Nephron (organoid): ENCODE data around the gene PKNOX2.
"Not testable (repeated sequence)": the region's sequence is repeated elsewhere in the genome, so short reads cannot be mapped to it uniquely, and the experiment has no call there.

Source experiments
- H3K27ac Mint-ChIP-seq, 3 experiments: 2 replicates each; pipeline ENCODE4 v1.8.0; 2020; ENCODE audit warnings: mixed read lengths in 3 of 3, mild to moderate bottlenecking in 2 of 3, moderate library complexity in 1 of 3
- H3K27me3 Mint-ChIP-seq: 2 replicates; pipeline ENCODE4 v1.8.0; 2021; ENCODE audit warnings: low read depth, mild to moderate bottlenecking, moderate library complexity, mixed read lengths
- H3K36me3 Mint-ChIP-seq: 2 replicates; pipeline ENCODE4 v1.8.0; 2020; ENCODE audit warnings: low read depth, mixed read lengths
- H3K4me1 Mint-ChIP-seq: 2 replicates; pipeline ENCODE4 v1.8.0; 2020; ENCODE audit warnings: mixed read lengths
- H3K4me3 Mint-ChIP-seq, 3 experiments: 2 replicates each; pipeline ENCODE4 v1.8.0; 2020; ENCODE audit warnings: mild to moderate bottlenecking in 3 of 3, mixed read lengths in 3 of 3, moderate library complexity in 2 of 3
- H3K9me3 Mint-ChIP-seq: 2 replicates; pipeline ENCODE4 v1.8.0; 2020; ENCODE audit warnings: mixed read lengths
- TF ChIP-seq, protein P1 (sequence below), 3 experiments: fragments of 200-600 bp; sonication (generic); IDR thresholded peaks; one replicate each; pipeline ENCODE4 v1.5.0; 2021; ENCODE audit warnings: antibody characterized with exemption in 3 of 3; ENCODE audit not compliant: unreplicated experiment in 3 of 3

PKNOX2 gene

DNA sequence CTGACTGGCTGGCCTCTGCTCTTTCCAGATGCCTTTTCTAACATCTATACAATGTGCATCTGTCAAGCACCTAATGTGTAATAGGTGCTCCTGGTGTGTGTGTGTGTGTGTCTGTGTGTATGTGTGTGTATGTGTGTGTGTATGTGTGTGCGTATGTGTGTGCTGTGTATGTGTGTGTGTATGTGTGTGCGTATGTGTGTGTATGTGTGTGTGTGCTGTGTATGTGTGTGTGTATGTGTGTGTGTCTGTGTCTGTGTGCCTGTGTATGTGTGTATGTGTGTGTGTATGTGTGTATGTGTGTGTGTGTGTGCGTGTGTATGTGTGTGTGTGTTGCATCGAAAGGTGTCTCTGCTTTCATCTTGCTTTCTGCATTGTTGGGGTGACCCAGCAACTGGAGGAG, 57.9 kb downstream of the PKNOX2 start:
- Mint-ChIP-seq H3K4me1 (peaks cover 90% of the 10 kb centered on the region), H3K27ac (peak overlapping the region; percentile 37 to 84 (median 73)), H3K36me3 (no peaks in the 10 kb centered on the region), H3K4me3 (no peak overlapping the region), H3K27me3 (peaks cover 3% of the 10 kb centered on the region), H3K9me3 (no peaks in the 10 kb centered on the region)
- TF ChIP-seq, protein P1, sequence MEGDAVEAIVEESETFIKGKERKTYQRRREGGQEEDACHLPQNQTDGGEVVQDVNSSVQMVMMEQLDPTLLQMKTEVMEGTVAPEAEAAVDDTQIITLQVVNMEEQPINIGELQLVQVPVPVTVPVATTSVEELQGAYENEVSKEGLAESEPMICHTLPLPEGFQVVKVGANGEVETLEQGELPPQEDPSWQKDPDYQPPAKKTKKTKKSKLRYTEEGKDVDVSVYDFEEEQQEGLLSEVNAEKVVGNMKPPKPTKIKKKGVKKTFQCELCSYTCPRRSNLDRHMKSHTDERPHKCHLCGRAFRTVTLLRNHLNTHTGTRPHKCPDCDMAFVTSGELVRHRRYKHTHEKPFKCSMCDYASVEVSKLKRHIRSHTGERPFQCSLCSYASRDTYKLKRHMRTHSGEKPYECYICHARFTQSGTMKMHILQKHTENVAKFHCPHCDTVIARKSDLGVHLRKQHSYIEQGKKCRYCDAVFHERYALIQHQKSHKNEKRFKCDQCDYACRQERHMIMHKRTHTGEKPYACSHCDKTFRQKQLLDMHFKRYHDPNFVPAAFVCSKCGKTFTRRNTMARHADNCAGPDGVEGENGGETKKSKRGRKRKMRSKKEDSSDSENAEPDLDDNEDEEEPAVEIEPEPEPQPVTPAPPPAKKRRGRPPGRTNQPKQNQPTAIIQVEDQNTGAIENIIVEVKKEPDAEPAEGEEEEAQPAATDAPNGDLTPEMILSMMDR (IDR thresholded peaks at IDR 0.05; ENCODE audit: unreplicated experiment in 3 of 3) = no peak

DNA sequence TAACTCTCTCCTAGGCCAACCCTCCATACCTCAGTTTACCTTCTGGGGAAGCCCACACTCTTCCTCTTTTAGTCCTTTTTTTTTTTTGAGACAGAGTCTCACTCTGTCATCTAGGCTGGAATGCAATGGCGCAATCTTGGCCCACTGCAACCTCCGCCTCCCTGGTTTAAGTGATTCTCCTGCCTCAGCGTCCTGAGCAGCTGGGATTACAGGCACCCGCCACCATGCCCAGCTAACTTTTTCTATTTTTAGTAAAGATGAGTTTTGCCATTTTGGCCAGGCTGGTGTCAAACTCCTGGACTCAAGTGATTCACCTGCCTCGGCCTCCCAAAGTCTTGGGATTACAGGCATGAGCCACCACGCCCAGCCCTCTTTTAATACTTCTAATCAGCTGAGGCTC, 58.6 kb downstream of the PKNOX2 start:
- Mint-ChIP-seq H3K4me1 (peaks cover 88% of the 10 kb centered on the region), H3K27ac (peak overlapping the region; percentile 37 to 86 (median 77))
- not testable (repeated sequence) for H3K4me3 Mint-ChIP-seq, H3K9me3 Mint-ChIP-seq, H3K36me3 Mint-ChIP-seq, H3K27me3 Mint-ChIP-seq

- no peaks in the 10 kb centered on the region for H3K9me3 Mint-ChIP-seq
- peak overlapping the region in 1 of 3 experiments; percentile 29 for H3K4me3 Mint-ChIP-seq
- H3K27me3 Mint-ChIP-seq = peaks cover 10% of the 10 kb centered on the region
- TF ChIP-seq, protein P1 (IDR thresholded peaks at IDR 0.05; ENCODE audit: unreplicated experiment in 3 of 3) = no peak
- no peaks in the 10 kb centered on the region for H3K36me3 Mint-ChIP-seq
- peak overlapping the region; percentile 37 to 86 (median 77) for H3K27ac Mint-ChIP-seq
- peaks cover 89% of the 10 kb centered on the region for H3K4me1 Mint-ChIP-seq
Observed at GRCh38 chr11:125223901-125224361, 59.4 kb downstream of the PKNOX2 start.

DNA sequence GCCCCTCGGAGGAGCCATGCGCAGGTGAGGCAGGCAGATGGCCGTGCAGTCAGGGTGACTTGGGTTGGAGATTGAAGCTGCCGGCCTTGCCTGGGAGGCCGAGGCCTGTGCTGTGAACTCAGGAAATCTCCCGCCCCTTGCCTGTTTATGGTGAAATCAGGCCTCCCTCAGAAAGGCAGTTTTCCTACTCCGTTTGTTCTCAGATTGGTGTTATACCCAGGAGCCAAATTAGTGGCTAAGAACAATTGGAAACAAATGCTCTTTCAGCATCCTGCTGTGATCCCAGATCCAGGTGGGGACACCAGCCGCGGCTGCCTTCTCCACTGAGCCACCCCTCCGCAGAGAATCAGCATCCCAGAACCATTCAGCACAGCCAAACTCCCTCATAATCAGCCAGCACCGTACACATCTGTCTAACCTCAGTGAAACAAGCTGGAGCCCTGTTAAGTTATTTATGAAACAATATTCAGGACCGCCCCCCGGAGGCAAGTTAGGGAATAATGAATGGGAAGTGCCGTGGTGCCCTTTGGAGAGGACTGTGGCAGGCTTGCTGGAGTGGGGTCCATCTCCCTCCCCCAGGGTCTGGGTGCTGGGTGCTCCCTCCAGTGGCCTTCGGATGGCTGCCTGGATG, 60.0 kb downstream of the PKNOX2 start:
- H3K9me3 Mint-ChIP-seq = no peaks in the 10 kb centered on the region
- H3K27me3 Mint-ChIP-seq = peaks cover 10% of the 10 kb centered on the region
- H3K27ac Mint-ChIP-seq = peak overlapping the region; percentile 37 to 80 (median 70)
- H3K36me3 Mint-ChIP-seq = no peaks in the 10 kb centered on the region
- H3K4me1 Mint-ChIP-seq = peaks cover 88% of the 10 kb centered on the region
- peak overlapping the region in 2 of 3 experiments; percentile 11 to 25 for H3K4me3 Mint-ChIP-seq
- TF ChIP-seq, protein P1 (IDR thresholded peaks at IDR 0.05; ENCODE audit: unreplicated experiment in 3 of 3) = peak; percentile 14 to 36 (median 33)

- no peaks in the 10 kb centered on the region for H3K9me3 Mint-ChIP-seq
- TF ChIP-seq, protein P1 (IDR thresholded peaks at IDR 0.05; ENCODE audit: unreplicated experiment in 3 of 3) = no peak
- H3K27me3 Mint-ChIP-seq = peaks cover 13% of the 10 kb centered on the region
- peak overlapping the region; percentile 29 to 66 (median 43) for H3K27ac Mint-ChIP-seq
- H3K36me3 Mint-ChIP-seq = no peaks in the 10 kb centered on the region
- H3K4me3 Mint-ChIP-seq = no peak overlapping the region
- peaks cover 79% of the 10 kb centered on the region for H3K4me1 Mint-ChIP-seq
Observed at GRCh38 chr11:125225401-125225800, 60.9 kb downstream of the PKNOX2 start.

GRCh38 chr11:125226031-125226430, 61.5 kb downstream of the PKNOX2 start:
- H3K4me1 Mint-ChIP-seq = peaks cover 73% of the 10 kb centered on the region
- TF ChIP-seq, protein P1 (IDR thresholded peaks at IDR 0.05; ENCODE audit: unreplicated experiment in 3 of 3) = no peak
- H3K4me3 Mint-ChIP-seq = no peak overlapping the region
- H3K36me3 Mint-ChIP-seq = no peaks in the 10 kb centered on the region
- no peaks in the 10 kb centered on the region for H3K9me3 Mint-ChIP-seq
- H3K27me3 Mint-ChIP-seq = peaks cover 13% of the 10 kb centered on the region
- peak overlapping the region; percentile 29 to 70 (median 43) for H3K27ac Mint-ChIP-seq
